WTC11 (cell line): ENCODE measurements around the gene PMFBP1. TPM values are rescaled to one million over a fixed set of nuclear protein-coding genes. Genes with fewer than 3 reads are reported as not detected.

ENCODE experiments used
- ATAC-seq: fragments of 200-7000 bp; cut with Tn5 transposase; 2 replicates; pipeline ENCODE4 v1.10.0; 2021; ENCODE audit warnings: mild to moderate bottlenecking, moderate library complexity
- CTCF ChIA-PET: fragments of 300-600 bp; sonication (Branson Sonifier 250); formaldehyde crosslinking; loops from one replicate; lab custom pipeline; 2021; ENCODE audit warnings: antibody characterized with exemption; lab: Charles Lee
- POLR2A ChIA-PET: fragments of 350-600 bp; sonication (Branson Sonifier 250); formaldehyde crosslinking; loops from one replicate; lab custom pipeline; 2021; ENCODE audit warnings: antibody characterized with exemption; lab: Charles Lee
- DNase-seq: peaks from one replicate; pipeline ENCODE4 v3.0.0; 2021; ENCODE audit warnings: low spot score
- H3K27ac Mint-ChIP-seq: 2 replicates; pipeline ENCODE4 v1.8.0; 2021; ENCODE audit warnings: mixed read lengths
- H3K27me3 Mint-ChIP-seq: 2 replicates; pipeline ENCODE4 v1.8.0; 2021; ENCODE audit warnings: low read depth, mild to moderate bottlenecking, moderate library complexity, mixed read lengths
- H3K36me3 Mint-ChIP-seq: 2 replicates; pipeline ENCODE4 v1.8.0; 2021; ENCODE audit warnings: mixed read lengths
- H3K4me1 Mint-ChIP-seq: 2 replicates; pipeline ENCODE4 v1.8.0; 2022; ENCODE audit warnings: mixed read lengths
- H3K4me3 Mint-ChIP-seq: 2 replicates; pipeline ENCODE4 v1.8.0; 2021; ENCODE audit warnings: mild to moderate bottlenecking, moderate library complexity, mixed read lengths
- H3K9me3 Mint-ChIP-seq: 2 replicates; pipeline ENCODE4 v1.8.0; 2021; ENCODE audit warnings: mixed read lengths
- CREM ChIP-seq: sonication (generic); formaldehyde crosslinking; IDR thresholded peaks from 2 replicates; pipeline ENCODE4 v1.8.1; 2022; ENCODE audit warnings: mild to moderate bottlenecking, missing genetic modification reagents, moderate library complexity
- EMX1 ChIP-seq: fragments of 250-450 bp; sonication (Bioruptor Pico); IDR thresholded peaks from 2 replicates; pipeline ENCODE4 v1.8.0; 2021; ENCODE audit warnings: mild to moderate bottlenecking
- ESRRA ChIP-seq: sonication (generic); formaldehyde crosslinking; IDR thresholded peaks from 2 replicates; pipeline ENCODE4 v1.8.1; 2022; ENCODE audit warnings: mild to moderate bottlenecking, missing genetic modification reagents, borderline replicate concordance
- ETV6 ChIP-seq: sonication (generic); formaldehyde crosslinking; IDR thresholded peaks from 2 replicates; pipeline ENCODE4 v1.8.1; 2022; ENCODE audit warnings: mild to moderate bottlenecking, missing genetic modification reagents
- FOXP1 ChIP-seq: sonication (generic); formaldehyde crosslinking; IDR thresholded peaks from 2 replicates; pipeline ENCODE4 v1.8.0; 2022; ENCODE audit warnings: missing genetic modification reagents, mild to moderate bottlenecking, moderate library complexity, borderline replicate concordance
- MXD4 ChIP-seq: fragments of 250-450 bp; sonication (Bioruptor Pico); IDR thresholded peaks from 2 replicates; pipeline ENCODE4 v1.8.0; 2021; ENCODE audit warnings: mild to moderate bottlenecking, moderate library complexity, borderline replicate concordance
- MYBL2 ChIP-seq: sonication (generic); formaldehyde crosslinking; IDR thresholded peaks from 2 replicates; pipeline ENCODE4 v1.8.1; 2023; ENCODE audit warnings: mild to moderate bottlenecking, moderate library complexity, missing genetic modification reagents
- NR3C1 ChIP-seq: sonication (generic); formaldehyde crosslinking; conservative IDR thresholded peaks from 2 replicates; pipeline ENCODE4 v1.8.1; 2023; ENCODE audit warnings: low read depth, mild to moderate bottlenecking, missing genetic modification reagents
- RELA ChIP-seq: sonication (generic); formaldehyde crosslinking; IDR thresholded peaks from 2 replicates; pipeline ENCODE4 v1.8.1; 2022; ENCODE audit warnings: missing genetic modification reagents, mild to moderate bottlenecking, borderline replicate concordance
- SMAD3 ChIP-seq: sonication (generic); formaldehyde crosslinking; IDR thresholded peaks from 2 replicates; pipeline ENCODE4 v1.8.0; 2022; ENCODE audit warnings: missing genetic modification reagents, mild to moderate bottlenecking, borderline replicate concordance
- SOX15 ChIP-seq: fragments of 250-450 bp; sonication (Bioruptor Pico); IDR thresholded peaks from 2 replicates; pipeline ENCODE4 v1.9.0; 2021; ENCODE audit warnings: mild to moderate bottlenecking
- TCF7 ChIP-seq: sonication (generic); formaldehyde crosslinking; IDR thresholded peaks from 2 replicates; pipeline ENCODE4 v1.8.0; 2022; ENCODE audit warnings: mild to moderate bottlenecking, low read depth, missing genetic modification reagents, moderate library complexity
- TEAD1 ChIP-seq: sonication (generic); formaldehyde crosslinking; IDR thresholded peaks from 2 replicates; pipeline ENCODE4 v1.8.0; 2022; ENCODE audit warnings: mild to moderate bottlenecking, missing genetic modification reagents
- TEAD4 ChIP-seq: sonication (generic); formaldehyde crosslinking; IDR thresholded peaks from 2 replicates; pipeline ENCODE4 v1.8.0; 2022; ENCODE audit warnings: mild to moderate bottlenecking, missing genetic modification reagents
- TP53 ChIP-seq: sonication (generic); formaldehyde crosslinking; IDR thresholded peaks from 2 replicates; pipeline ENCODE4 v1.8.1; 2023; ENCODE audit warnings: mild to moderate bottlenecking, missing genetic modification reagents
- ZNF121 ChIP-seq: sonication (generic); formaldehyde crosslinking; IDR thresholded peaks from 2 replicates; pipeline ENCODE4 v1.8.0; 2023; ENCODE audit warnings: missing genetic modification reagents
- ZNF263 ChIP-seq: sonication (generic); formaldehyde crosslinking; IDR thresholded peaks from 2 replicates; pipeline ENCODE4 v1.8.1; 2022; ENCODE audit warnings: low read depth, mild to moderate bottlenecking, moderate library complexity, missing genetic modification reagents
- ZNF416 ChIP-seq: fragments of 250-450 bp; sonication (Bioruptor Pico); IDR thresholded peaks from 2 replicates; pipeline ENCODE4 v1.9.0; 2021; ENCODE audit warnings: mild to moderate bottlenecking, inconsistent platforms
- total RNA-seq: library from RNA; stranded (reverse); gene quantifications from 3 replicates; pipeline ENCODE4 v1.2.3, GENCODE V29; 2021
- TF ChIP-seq, protein P1 (sequence below): sonication (generic); formaldehyde crosslinking; conservative IDR thresholded peaks from 2 replicates; pipeline ENCODE4 v1.8.1; 2022; ENCODE audit warnings: mild to moderate bottlenecking, missing genetic modification reagents
- TF ChIP-seq, protein P2 (sequence below): sonication (generic); formaldehyde crosslinking; IDR thresholded peaks from 2 replicates; pipeline ENCODE4 v1.8.0; 2022; ENCODE audit warnings: mild to moderate bottlenecking, missing genetic modification reagents
- TF ChIP-seq, protein P3 (sequence below): fragments of 200-600 bp; IDR thresholded peaks from 2 replicates; pipeline ENCODE4 v1.8.0; 2022; ENCODE audit warnings: antibody characterized with exemption
- TF ChIP-seq, protein P4 (sequence below): sonication (generic); formaldehyde crosslinking; IDR thresholded peaks from 2 replicates; pipeline ENCODE4 v1.8.1; 2023; ENCODE audit warnings: mild to moderate bottlenecking, missing genetic modification reagents, moderate library complexity
- TF ChIP-seq, protein P5 (sequence below): sonication (generic); formaldehyde crosslinking; IDR thresholded peaks from 2 replicates; pipeline ENCODE4 v1.8.0; 2022; ENCODE audit warnings: missing genetic modification reagents
- TF ChIP-seq, protein P6 (sequence below): sonication (generic); formaldehyde crosslinking; IDR thresholded peaks from 2 replicates; pipeline ENCODE4 v1.8.1; 2022; ENCODE audit warnings: missing genetic modification reagents, borderline replicate concordance

The PMFBP1 gene
- total RNA-seq, 1 experiment from 2014 or later = 1.9 TPM

DNA sequence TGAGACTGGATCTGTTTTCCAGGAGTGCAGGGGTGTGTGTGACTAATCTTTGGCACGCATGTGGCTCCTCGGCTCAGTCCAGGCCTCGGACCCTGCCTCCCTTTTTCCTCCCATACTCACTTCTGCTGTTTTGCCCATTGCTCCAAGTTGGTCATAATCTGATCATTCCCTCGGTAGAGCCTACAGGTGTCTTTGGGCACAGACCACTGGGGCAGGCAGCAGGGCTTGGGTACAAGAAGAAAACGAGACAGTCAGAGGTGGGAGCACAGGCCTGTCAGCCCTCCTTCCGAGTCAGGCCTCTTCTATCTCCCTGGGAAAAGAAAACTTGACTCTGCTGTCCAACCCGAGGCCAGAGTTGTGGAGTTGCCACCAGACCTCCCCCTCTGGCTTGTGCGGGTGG is 48.5 kb downstream of the PMFBP1 start (continued):
- TF ChIP-seq ESRRA = no peak
- TF ChIP-seq, protein P1, sequence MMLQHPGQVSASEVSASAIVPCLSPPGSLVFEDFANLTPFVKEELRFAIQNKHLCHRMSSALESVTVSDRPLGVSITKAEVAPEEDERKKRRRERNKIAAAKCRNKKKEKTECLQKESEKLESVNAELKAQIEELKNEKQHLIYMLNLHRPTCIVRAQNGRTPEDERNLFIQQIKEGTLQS = no peak
- TF ChIP-seq EMX1 = no peak
- TF ChIP-seq, protein P2, sequence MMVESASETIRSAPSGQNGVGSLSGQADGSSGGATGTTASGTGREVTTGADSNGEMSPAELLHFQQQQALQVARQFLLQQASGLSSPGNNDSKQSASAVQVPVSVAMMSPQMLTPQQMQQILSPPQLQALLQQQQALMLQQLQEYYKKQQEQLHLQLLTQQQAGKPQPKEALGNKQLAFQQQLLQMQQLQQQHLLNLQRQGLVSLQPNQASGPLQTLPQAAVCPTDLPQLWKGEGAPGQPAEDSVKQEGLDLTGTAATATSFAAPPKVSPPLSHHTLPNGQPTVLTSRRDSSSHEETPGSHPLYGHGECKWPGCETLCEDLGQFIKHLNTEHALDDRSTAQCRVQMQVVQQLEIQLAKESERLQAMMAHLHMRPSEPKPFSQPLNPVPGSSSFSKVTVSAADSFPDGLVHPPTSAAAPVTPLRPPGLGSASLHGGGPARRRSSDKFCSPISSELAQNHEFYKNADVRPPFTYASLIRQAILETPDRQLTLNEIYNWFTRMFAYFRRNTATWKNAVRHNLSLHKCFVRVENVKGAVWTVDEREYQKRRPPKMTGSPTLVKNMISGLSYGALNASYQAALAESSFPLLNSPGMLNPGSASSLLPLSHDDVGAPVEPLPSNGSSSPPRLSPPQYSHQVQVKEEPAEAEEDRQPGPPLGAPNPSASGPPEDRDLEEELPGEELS (CRISPR knock-in tag) = no peak
- no peak for TF ChIP-seq SOX15 (CRISPR knock-in tag)
- TF ChIP-seq, protein P3, sequence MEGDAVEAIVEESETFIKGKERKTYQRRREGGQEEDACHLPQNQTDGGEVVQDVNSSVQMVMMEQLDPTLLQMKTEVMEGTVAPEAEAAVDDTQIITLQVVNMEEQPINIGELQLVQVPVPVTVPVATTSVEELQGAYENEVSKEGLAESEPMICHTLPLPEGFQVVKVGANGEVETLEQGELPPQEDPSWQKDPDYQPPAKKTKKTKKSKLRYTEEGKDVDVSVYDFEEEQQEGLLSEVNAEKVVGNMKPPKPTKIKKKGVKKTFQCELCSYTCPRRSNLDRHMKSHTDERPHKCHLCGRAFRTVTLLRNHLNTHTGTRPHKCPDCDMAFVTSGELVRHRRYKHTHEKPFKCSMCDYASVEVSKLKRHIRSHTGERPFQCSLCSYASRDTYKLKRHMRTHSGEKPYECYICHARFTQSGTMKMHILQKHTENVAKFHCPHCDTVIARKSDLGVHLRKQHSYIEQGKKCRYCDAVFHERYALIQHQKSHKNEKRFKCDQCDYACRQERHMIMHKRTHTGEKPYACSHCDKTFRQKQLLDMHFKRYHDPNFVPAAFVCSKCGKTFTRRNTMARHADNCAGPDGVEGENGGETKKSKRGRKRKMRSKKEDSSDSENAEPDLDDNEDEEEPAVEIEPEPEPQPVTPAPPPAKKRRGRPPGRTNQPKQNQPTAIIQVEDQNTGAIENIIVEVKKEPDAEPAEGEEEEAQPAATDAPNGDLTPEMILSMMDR = no peak
- TF ChIP-seq, protein P4, sequence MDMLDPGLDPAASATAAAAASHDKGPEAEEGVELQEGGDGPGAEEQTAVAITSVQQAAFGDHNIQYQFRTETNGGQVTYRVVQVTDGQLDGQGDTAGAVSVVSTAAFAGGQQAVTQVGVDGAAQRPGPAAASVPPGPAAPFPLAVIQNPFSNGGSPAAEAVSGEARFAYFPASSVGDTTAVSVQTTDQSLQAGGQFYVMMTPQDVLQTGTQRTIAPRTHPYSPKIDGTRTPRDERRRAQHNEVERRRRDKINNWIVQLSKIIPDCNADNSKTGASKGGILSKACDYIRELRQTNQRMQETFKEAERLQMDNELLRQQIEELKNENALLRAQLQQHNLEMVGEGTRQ = no peak
- TF ChIP-seq CREM (CRISPR knock-in tag) = no peak
- TF ChIP-seq, all 79 proteins: peak for 0

DNA sequence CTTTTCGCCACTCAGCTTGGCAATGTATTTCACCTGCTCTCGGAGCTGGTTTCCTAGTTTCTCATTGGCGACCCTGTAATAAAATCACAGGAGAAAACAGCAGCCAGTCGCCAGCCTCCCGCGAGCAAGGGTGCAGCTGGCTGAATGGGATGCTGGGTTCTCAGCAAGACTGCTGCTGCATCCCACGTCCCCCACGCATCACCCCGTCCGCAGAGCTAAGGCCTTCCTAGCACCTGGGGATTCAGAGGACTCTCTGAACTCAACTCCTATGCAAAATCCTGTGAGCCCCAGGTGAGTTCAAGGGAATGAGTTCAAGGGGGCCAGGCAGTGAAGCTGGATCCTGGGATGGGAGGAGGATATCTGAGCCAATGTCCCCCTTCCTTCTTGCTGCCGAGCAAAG is 49.0 kb downstream of the PMFBP1 start:
- Mint-ChIP-seq H3K36me3 (peaks cover under 1% of the 10 kb centered on the region; the same call in 1 of the 2 replicates), H3K27me3 (no peaks in the 10 kb centered on the region), H3K4me3 (no peak overlapping the region), H3K9me3 (no peaks in the 10 kb centered on the region), H3K4me1 (peaks cover 9% of the 10 kb centered on the region), H3K27ac (no peak overlapping the region)
- ChIA-PET POLR2A (no interaction called here), CTCF (interaction anchor here (1.0 to 1.7 kb wide), 3 partner anchors 14 to 344 kb away, joined by 3 to 5 read pairs (median 3); no protein-coding TSS in a partner anchor)
- DNase-seq (no peak), ATAC-seq (no peak)
- TF ChIP-seq, protein P5, sequence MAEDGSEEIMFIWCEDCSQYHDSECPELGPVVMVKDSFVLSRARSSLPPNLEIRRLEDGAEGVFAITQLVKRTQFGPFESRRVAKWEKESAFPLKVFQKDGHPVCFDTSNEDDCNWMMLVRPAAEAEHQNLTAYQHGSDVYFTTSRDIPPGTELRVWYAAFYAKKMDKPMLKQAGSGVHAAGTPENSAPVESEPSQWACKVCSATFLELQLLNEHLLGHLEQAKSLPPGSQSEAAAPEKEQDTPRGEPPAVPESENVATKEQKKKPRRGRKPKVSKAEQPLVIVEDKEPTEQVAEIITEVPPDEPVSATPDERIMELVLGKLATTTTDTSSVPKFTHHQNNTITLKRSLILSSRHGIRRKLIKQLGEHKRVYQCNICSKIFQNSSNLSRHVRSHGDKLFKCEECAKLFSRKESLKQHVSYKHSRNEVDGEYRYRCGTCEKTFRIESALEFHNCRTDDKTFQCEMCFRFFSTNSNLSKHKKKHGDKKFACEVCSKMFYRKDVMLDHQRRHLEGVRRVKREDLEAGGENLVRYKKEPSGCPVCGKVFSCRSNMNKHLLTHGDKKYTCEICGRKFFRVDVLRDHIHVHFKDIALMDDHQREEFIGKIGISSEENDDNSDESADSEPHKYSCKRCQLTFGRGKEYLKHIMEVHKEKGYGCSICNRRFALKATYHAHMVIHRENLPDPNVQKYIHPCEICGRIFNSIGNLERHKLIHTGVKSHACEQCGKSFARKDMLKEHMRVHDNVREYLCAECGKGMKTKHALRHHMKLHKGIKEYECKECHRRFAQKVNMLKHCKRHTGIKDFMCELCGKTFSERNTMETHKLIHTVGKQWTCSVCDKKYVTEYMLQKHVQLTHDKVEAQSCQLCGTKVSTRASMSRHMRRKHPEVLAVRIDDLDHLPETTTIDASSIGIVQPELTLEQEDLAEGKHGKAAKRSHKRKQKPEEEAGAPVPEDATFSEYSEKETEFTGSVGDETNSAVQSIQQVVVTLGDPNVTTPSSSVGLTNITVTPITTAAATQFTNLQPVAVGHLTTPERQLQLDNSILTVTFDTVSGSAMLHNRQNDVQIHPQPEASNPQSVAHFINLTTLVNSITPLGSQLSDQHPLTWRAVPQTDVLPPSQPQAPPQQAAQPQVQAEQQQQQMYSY (CRISPR knock-in tag) = no peak
- TF ChIP-seq TP53 (CRISPR knock-in tag) (no peak), ZNF121 (no peak), ETV6 (CRISPR knock-in tag) (no peak), RELA (CRISPR knock-in tag) (no peak)

DNA sequence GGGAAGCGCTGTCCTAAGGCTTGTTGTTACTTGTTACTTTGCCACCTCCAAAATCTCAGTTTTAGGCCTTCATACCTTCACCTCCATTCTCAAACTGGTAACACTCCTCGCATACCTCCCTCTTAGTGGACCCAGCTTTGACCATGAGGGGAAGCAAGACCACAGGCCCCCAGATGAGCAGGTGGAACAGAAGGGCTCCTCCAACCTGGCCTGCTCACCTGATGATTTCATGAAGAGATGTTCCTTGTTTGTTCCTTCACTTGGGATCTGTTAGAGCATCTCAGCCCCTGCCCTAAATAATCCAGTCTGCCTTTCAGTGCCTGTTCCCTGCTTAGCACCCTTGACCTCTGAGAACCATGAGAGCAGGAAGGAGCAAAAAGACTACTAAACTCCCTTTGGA is 49.6 kb downstream of the PMFBP1 start:
- CTCF ChIA-PET = interaction anchor here (0.9 to 1.7 kb wide), 4 partner anchors 15 to 345 kb away, joined by 3 to 5 read pairs (median 3); no protein-coding TSS in a partner anchor
- no peak overlapping the region for H3K27ac Mint-ChIP-seq
- TF ChIP-seq FOXP1 (CRISPR knock-in tag) = no peak
- TF ChIP-seq NR3C1 = no peak
- TF ChIP-seq TCF7 (CRISPR knock-in tag) = no peak
- TF ChIP-seq MYBL2 (CRISPR knock-in tag) = no peak
- TF ChIP-seq, protein P1 = no peak
- TF ChIP-seq, protein P6, sequence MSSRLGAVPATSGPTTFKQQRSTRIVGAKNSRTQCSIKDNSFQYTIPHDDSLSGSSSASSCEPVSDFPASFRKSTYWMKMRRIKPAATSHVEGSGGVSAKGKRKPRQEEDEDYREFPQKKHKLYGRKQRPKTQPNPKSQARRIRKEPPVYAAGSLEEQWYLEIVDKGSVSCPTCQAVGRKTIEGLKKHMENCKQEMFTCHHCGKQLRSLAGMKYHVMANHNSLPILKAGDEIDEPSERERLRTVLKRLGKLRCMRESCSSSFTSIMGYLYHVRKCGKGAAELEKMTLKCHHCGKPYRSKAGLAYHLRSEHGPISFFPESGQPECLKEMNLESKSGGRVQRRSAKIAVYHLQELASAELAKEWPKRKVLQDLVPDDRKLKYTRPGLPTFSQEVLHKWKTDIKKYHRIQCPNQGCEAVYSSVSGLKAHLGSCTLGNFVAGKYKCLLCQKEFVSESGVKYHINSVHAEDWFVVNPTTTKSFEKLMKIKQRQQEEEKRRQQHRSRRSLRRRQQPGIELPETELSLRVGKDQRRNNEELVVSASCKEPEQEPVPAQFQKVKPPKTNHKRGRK (CRISPR knock-in tag) = no peak
- TF ChIP-seq TEAD1 (CRISPR knock-in tag) = no peak
- TF ChIP-seq ZNF416 (CRISPR knock-in tag) = no peak
- TF ChIP-seq SMAD3 = no peak
- TF ChIP-seq MXD4 = no peak
- no peak for TF ChIP-seq TEAD4 (CRISPR knock-in tag)
- TF ChIP-seq ZNF263 (CRISPR knock-in tag) = no peak

More for the DNA sequence above, 49.6 kb downstream of the PMFBP1 start:
- Mint-ChIP-seq H3K4me1 (peaks cover 9% of the 10 kb centered on the region), H3K36me3 (no peaks in the 10 kb centered on the region; the same call in 1 of the 2 replicates), H3K4me3 (no peak overlapping the region), H3K27me3 (no peaks in the 10 kb centered on the region), H3K9me3 (no peaks in the 10 kb centered on the region)
- DNase-seq = no peak
- POLR2A ChIA-PET = no interaction called here
- ATAC-seq = no peak
